HCT116 (cell line): Measurements from ENCODE around the gene MAGEB2. TPM values are rescaled to one million over a fixed set of nuclear protein-coding genes. Genes with fewer than 3 reads are reported as not detected.

Source experiments
- ATAC-seq: fragments of 200-7000 bp; cut with Tn5 transposase; 2 replicates; pipeline ENCODE4 v1.9.1; 2020; ENCODE audit warnings: mild to moderate bottlenecking, moderate library complexity
- Bru-seq: library from RNA; stranded (reverse); fragments of 400-500 nt; gene quantifications from one replicate; lab custom pipeline; 2021; lab: Mats Ljungman, UMichigan
- BruChase-seq, 2 experiments: library from RNA; stranded (reverse); fragments of 400-500 nt; gene quantifications; one replicate each; lab custom pipeline; 2021; lab: Mats Ljungman, UMichigan
- BruUV-seq: library from RNA; stranded (reverse); fragments of 400-500 nt; replicated peaks from 2 replicates; lab custom pipeline; 2021; lab: Mats Ljungman, UMichigan
- CTCF ChIA-PET: fragments of 300-600 bp; sonication (Branson Sonifier 250); formaldehyde crosslinking; loops from one replicate; lab custom pipeline; 2021; ENCODE audit warnings: antibody characterized with exemption; lab: Charles Lee
- POLR2A ChIA-PET: fragments of 300-600, 350-600 bp; sonication (Branson Sonifier 250); formaldehyde crosslinking; loops from one replicate; lab custom pipeline; 2021; ENCODE audit warnings: antibody characterized with exemption; lab: Charles Lee
- RAD21 ChIA-PET, 2 experiments: fragments of 300-600 bp; sonication (Branson Sonifier 250); formaldehyde crosslinking; loops; one replicate each; lab custom pipeline; 2023; ENCODE audit warnings: low total read pairs in 2 of 2; ENCODE audit not compliant: uncharacterized antibody in 2 of 2, unreplicated experiment in 2 of 2, low non-redundant PET in 1 of 2; lab: Charles Lee
- DNase-seq: peaks from one replicate; pipeline ENCODE4 v3.0.0-alpha.2; 2010; ENCODE audit warnings: low read depth, low spot score
- H2AFZ ChIP-seq: fragments of 200-600 bp; shearing (Covaris generic), sonication (generic); 2 replicates; pipeline ENCODE4 v1.6.1; 2017; ENCODE audit warnings: low read depth, mixed run types, mixed read lengths, antibody characterized with exemption, low read length; ENCODE audit not compliant: poor library complexity, severe bottlenecking
- H3K27ac ChIP-seq: 2 replicates; pipeline ENCODE4 v1.5.1; 2012; ENCODE audit warnings: low read depth, low read length
- H3K27me3 ChIP-seq: fragments of 200-600 bp; sonication (generic); 2 replicates; pipeline ENCODE4 v1.6.1; 2016; ENCODE audit warnings: mixed run types, low read length, mixed read lengths; ENCODE audit not compliant: insufficient read depth
- H3K36me3 ChIP-seq, 2 experiments: fragments of 200-500 bp in 1 of 2; fragments of 200-600 bp in 1 of 2; sonication (Bioruptor generic) in 1 of 2; sonication (generic) in 1 of 2; 2 replicates each; pipeline versions ENCODE4 v1.5.1 to v1.6.1; 2014 to 2016; ENCODE audit warnings: low read length in 2 of 2, inconsistent platforms in 1 of 2, mixed read lengths in 1 of 2, mixed run types in 1 of 2; ENCODE audit not compliant: insufficient read depth in 2 of 2, control insufficient read depth in 1 of 2
- H3K4me1 ChIP-seq, 2 experiments: fragments of 200-600 bp in 1 of 2; sonication (generic) in 1 of 2; 2 replicates each; pipeline versions ENCODE4 v1.5.1 to v1.6.1; 2012 to 2017; ENCODE audit warnings: low read length in 2 of 2, inconsistent platforms in 1 of 2, mild to moderate bottlenecking in 1 of 2, mixed read lengths in 1 of 2, mixed run types in 1 of 2, moderate library complexity in 1 of 2; ENCODE audit not compliant: insufficient read depth in 2 of 2, control insufficient read depth in 1 of 2
- H3K4me2 ChIP-seq: fragments of 200-600 bp; sonication (generic); 2 replicates; pipeline ENCODE4 v1.6.1; 2017; ENCODE audit warnings: mixed run types, low read length, mixed read lengths
- H3K4me3 ChIP-seq, 2 experiments: fragments of 200-600 bp in 1 of 2; sonication (generic) in 1 of 2; replicated peaks in 1 of 2; 2 replicates each; pipeline ENCODE4 v1.5.1; 2011 to 2016; ENCODE audit warnings: low read length in 2 of 2, control low read depth in 1 of 2, low read depth in 1 of 2, mild to moderate bottlenecking in 1 of 2, mixed read lengths in 1 of 2, mixed run types in 1 of 2
- H3K79me2 ChIP-seq: fragments of 200-600 bp; sonication (generic); 2 replicates; pipeline ENCODE4 v1.6.1; 2017; ENCODE audit warnings: mild to moderate bottlenecking, mixed run types, low read length, moderate library complexity, mixed read lengths; ENCODE audit not compliant: insufficient read depth
- H3K9ac ChIP-seq: fragments of 200-600 bp; sonication (generic); 2 replicates; pipeline ENCODE4 v1.6.1; 2016; ENCODE audit warnings: low read length, mixed read lengths
- H3K9me2 ChIP-seq: fragments of 200-600 bp; sonication (generic), shearing (Covaris generic); 2 replicates; pipeline ENCODE4 v1.6.1; 2017; ENCODE audit warnings: mixed run types, mild to moderate bottlenecking, moderate library complexity; ENCODE audit not compliant: insufficient read depth
- H3K9me3 ChIP-seq, 2 experiments: fragments of 200-500 bp in 1 of 2; fragments of 200-600 bp in 1 of 2; sonication (Bioruptor generic) in 1 of 2; sonication (generic) in 1 of 2; 2 replicates each; pipeline ENCODE4 v1.6.1; 2014 to 2017; ENCODE audit warnings: low read length in 2 of 2, mixed read lengths in 2 of 2, inconsistent platforms in 1 of 2, low read depth in 1 of 2, mild to moderate bottlenecking in 1 of 2, mixed run types in 1 of 2, moderate library complexity in 1 of 2; ENCODE audit not compliant: control insufficient read depth in 1 of 2, insufficient read depth in 1 of 2
- H4K20me1 ChIP-seq: fragments of 200-600 bp; sonication (generic), shearing (Covaris generic); 2 replicates; pipeline ENCODE4 v1.6.1; 2017; ENCODE audit warnings: mixed run types, mild to moderate bottlenecking, moderate library complexity; ENCODE audit not compliant: insufficient read depth
- CBX3 ChIP-seq: IDR thresholded peaks from 2 replicates; pipeline ENCODE4 v1.6.1; 2012; ENCODE audit warnings: low read depth
- CEBPB ChIP-seq: IDR thresholded peaks from 2 replicates; pipeline ENCODE4 v1.6.1; 2012; ENCODE audit warnings: low read depth
- CTCF ChIP-seq, 3 experiments: fragments of 200-600 bp in 1 of 3; sonication (generic) in 1 of 3; IDR thresholded peaks in 2 of 3; conservative IDR thresholded peaks in 1 of 3; 2 replicates each; pipeline ENCODE4 v1.5.1; 2012 to 2017; ENCODE audit warnings: low read depth in 2 of 3, low read length in 2 of 3, antibody characterized with exemption in 1 of 3, borderline replicate concordance in 1 of 3, control low read depth in 1 of 3, mild to moderate bottlenecking in 1 of 3, mixed read lengths in 1 of 3, mixed run types in 1 of 3, moderate library complexity in 1 of 3; ENCODE audit not compliant: insufficient read depth in 1 of 3
- ELF1 ChIP-seq: IDR thresholded peaks from 2 replicates; pipeline ENCODE4 v1.6.1; 2012; ENCODE audit warnings: low read depth, borderline replicate concordance
- EZH2 ChIP-seq: fragments of 200-600 bp; sonication (generic); IDR thresholded peaks from 2 replicates; pipeline ENCODE4 v1.6.1; 2017; ENCODE audit warnings: antibody characterized with exemption, mixed run types
- EZH2phosphoT487 ChIP-seq: fragments of 200-600 bp; IDR thresholded peaks from 2 replicates; pipeline ENCODE4 v1.6.1; 2018; ENCODE audit warnings: antibody characterized with exemption, borderline replicate concordance
- FOSL1 ChIP-seq: IDR thresholded peaks from 2 replicates; pipeline ENCODE4 v1.6.1; 2012; ENCODE audit warnings: low read depth
- JUND ChIP-seq: IDR thresholded peaks from 2 replicates; pipeline ENCODE4 v1.6.1; 2012
- MAX ChIP-seq: IDR thresholded peaks from 2 replicates; pipeline ENCODE4 v1.6.1; 2012
- POLR2A ChIP-seq: IDR thresholded peaks from 2 replicates; pipeline ENCODE4 v1.7.0; 2011; ENCODE audit warnings: borderline replicate concordance; ENCODE audit not compliant: insufficient read depth, insufficient read length; ENCODE audit errors: extremely low read depth
- POLR2AphosphoS5 ChIP-seq: IDR thresholded peaks from 2 replicates; pipeline ENCODE4 v1.6.1; 2011; ENCODE audit warnings: mild to moderate bottlenecking, low read depth, low read length, moderate library complexity
- RAD21 ChIP-seq: IDR thresholded peaks from 2 replicates; pipeline ENCODE4 v1.6.1; 2012; ENCODE audit warnings: low read depth, mild to moderate bottlenecking
- REST ChIP-seq: IDR thresholded peaks from 2 replicates; pipeline ENCODE4 v1.6.1; 2012; ENCODE audit warnings: low read depth
- SP1 ChIP-seq: IDR thresholded peaks from 2 replicates; pipeline ENCODE4 v1.6.1; 2012; ENCODE audit warnings: low read depth
- SRF ChIP-seq: IDR thresholded peaks from 2 replicates; pipeline ENCODE4 v1.6.1; 2012; ENCODE audit warnings: low read depth
- TCF7L2 ChIP-seq: IDR thresholded peaks from 2 replicates; pipeline ENCODE4 v1.7.0; 2011; ENCODE audit warnings: borderline replicate concordance, inconsistent platforms; ENCODE audit not compliant: insufficient read depth, insufficient read length; ENCODE audit errors: extremely low read depth
- ZBTB33 ChIP-seq: IDR thresholded peaks from 2 replicates; pipeline ENCODE4 v1.6.1; 2011; ENCODE audit warnings: mild to moderate bottlenecking, low read length, moderate library complexity; ENCODE audit not compliant: insufficient replicate concordance; ENCODE audit errors: extremely low read depth
- ZNF274 ChIP-seq: fragments of 200-500 bp; sonication (Bioruptor generic); IDR thresholded peaks from 2 replicates; pipeline ENCODE4 v1.6.1; 2014; ENCODE audit warnings: mild to moderate bottlenecking, low read depth, low read length, inconsistent platforms
- intact Hi-C: fragments of 100-400 bp; cut with micrococcal nuclease; formaldehyde crosslinking; loops from 2 replicates; pipeline ENCODE4 v1.10.0; 2022
- long read RNA-seq: library from polyadenylated mRNA; unstranded; transcript quantifications from one replicate; pipeline ENCODE4 v2.0.0, GENCODE V29; 2021; ENCODE audit not compliant: unreplicated experiment
- polyA plus RNA-seq: library from polyadenylated mRNA; unstranded; fragments of >200 nt; gene quantifications from 2 replicates; pipeline ENCODE4 v1.2.1, GENCODE V29; 2012; ENCODE audit warnings: missing spikeins
- total RNA-seq: library from RNA; stranded (reverse); gene quantifications from one replicate; pipeline ENCODE4 v1.2.1, GENCODE V29; 2021; ENCODE audit not compliant: unreplicated experiment

Gene MAGEB2
- 138 TPM for total RNA-seq
- polyA plus RNA-seq = 39.9 and 62.8 TPM in 2 replicates
- Bru-seq, nascent RNA = percentile 92 among the genes with signal in this experiment
- BruChase-seq, experiment 1, labeled RNA remaining after a 6-hour chase = percentile 99 among the genes with signal in this experiment
- BruChase-seq, experiment 2, labeled RNA remaining after a 2-hour chase = percentile 97 among the genes with signal in this experiment
- long read RNA-seq, transcript MAGEB2-201 (2 exons, 1,610 nt) = major isoform, 229 of 255 reads
- long read RNA-seq, partial matches to known transcripts = 11 of 255 reads
- long read RNA-seq, other reads (novel, unspliced or antisense) = 15 of 255 reads

- no peak within 1 kb of the TSS for H2AFZ ChIP-seq
- no peaks in the 10 kb centered on the region for H3K27me3 ChIP-seq
- peak within 1 kb of the TSS; percentile 77 for H3K4me2 ChIP-seq
- ChIA-PET CTCF (no interaction called here), RAD21 (no interaction called here), POLR2A (no interaction called here)
- H3K9me2 ChIP-seq = no peaks in the 10 kb centered on the region; the same call in 1 of the 2 replicates
- peaks cover 0 to 3% of the 10 kb centered on the region in 2 experiments; a peak in 2 of 4 replicates for H3K36me3 ChIP-seq
- intact Hi-C loops = no loop called here
- ATAC-seq (peak; percentile 94), DNase-seq (peak; percentile 77)
- H4K20me1 ChIP-seq = no peaks in the 10 kb centered on the region
- no peaks in the 10 kb centered on the region for H3K9me3 ChIP-seq
- peak; percentile 65 for TF ChIP-seq JUND
- TF ChIP-seq CEBPB = no peak
- no peak for TF ChIP-seq SRF
- TF ChIP-seq FOSL1 = peak; percentile 66
- TF ChIP-seq CBX3 = no peak
- TF ChIP-seq MAX = no peak
- TF ChIP-seq ELF1 = peak; percentile 42
- no peak for TF ChIP-seq POLR2A
- no peak for TF ChIP-seq TCF7L2
- TF ChIP-seq EZH2 = no peak
- TF ChIP-seq ZBTB33 = no peak
- no peak for TF ChIP-seq REST
- TF ChIP-seq RAD21 = no peak
- TF ChIP-seq CTCF (IDR thresholded peaks at IDR 0.05 in 2 of 3, conservative IDR thresholded peaks at IDR 0.05 in 1 of 3; ENCODE audit: borderline replicate concordance in 1 of 3, insufficient read depth in 1 of 3, low read depth in 2 of 3, low read length in 2 of 3) = peak; percentile 26 to 63 (median 58); a peak in 5 of 6 replicates
- peak; percentile 79 for TF ChIP-seq POLR2AphosphoS5
- no peak for TF ChIP-seq ZNF274
- TF ChIP-seq EZH2phosphoT487 = no peak
- TF ChIP-seq SP1 = no peak
- peak within 1 kb of the TSS; percentile 50 for H3K27ac ChIP-seq
- peak within 1 kb of the TSS; percentile 79 for H3K9ac ChIP-seq
- peaks cover 44% of the 10 kb centered on the region for H3K79me2 ChIP-seq
- no TSS peak for BruUV-seq
- peaks cover 0 to 8% of the 10 kb centered on the region in 2 experiments; a peak in 2 of 4 replicates for H3K4me1 ChIP-seq
- H3K4me3 ChIP-seq = peak within 1 kb of the TSS; percentile 81 to 83
Measured at GRCh38 chrX:30215357-30215843, at the start of gene MAGEB2. TSS of gene MAGEB2 (plus strand) at chrX:30215563. CDS start at chrX:30218581, 3,018 bp downstream.
